ENCODE results near the gene ARHGAP29.

Gene ARHGAP29

DNA sequence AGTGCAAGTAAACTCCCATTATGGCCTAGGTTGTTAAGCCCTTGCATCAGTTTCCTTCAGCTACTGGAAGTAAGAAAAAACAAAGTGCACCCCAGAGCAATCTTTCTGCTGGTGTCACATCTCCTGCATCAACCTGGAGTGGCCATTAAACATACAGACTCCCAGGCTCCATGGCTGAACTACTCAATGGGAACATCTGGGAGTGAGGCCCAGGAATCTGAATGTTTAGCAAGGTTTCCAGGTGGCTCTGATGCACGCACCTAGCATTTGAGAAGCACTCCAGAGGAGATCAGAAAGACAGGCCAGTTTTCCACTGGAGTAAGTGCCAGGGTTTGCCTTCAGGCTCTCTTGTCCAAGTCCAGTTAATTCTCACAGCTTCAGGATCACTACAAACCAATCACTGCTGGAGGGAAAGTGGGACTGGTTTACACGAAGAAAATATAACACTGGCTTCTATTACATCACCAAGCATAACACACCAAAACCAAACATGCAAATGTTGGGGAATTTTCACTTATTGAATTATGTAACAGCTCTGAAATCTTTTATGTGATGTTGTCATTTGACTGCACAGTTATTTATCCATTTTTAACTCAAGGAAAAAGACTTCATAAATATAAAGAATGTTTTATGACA, 94.1 kb downstream of the ARHGAP29 start:
- TF ChIP-seq, protein P1, sequence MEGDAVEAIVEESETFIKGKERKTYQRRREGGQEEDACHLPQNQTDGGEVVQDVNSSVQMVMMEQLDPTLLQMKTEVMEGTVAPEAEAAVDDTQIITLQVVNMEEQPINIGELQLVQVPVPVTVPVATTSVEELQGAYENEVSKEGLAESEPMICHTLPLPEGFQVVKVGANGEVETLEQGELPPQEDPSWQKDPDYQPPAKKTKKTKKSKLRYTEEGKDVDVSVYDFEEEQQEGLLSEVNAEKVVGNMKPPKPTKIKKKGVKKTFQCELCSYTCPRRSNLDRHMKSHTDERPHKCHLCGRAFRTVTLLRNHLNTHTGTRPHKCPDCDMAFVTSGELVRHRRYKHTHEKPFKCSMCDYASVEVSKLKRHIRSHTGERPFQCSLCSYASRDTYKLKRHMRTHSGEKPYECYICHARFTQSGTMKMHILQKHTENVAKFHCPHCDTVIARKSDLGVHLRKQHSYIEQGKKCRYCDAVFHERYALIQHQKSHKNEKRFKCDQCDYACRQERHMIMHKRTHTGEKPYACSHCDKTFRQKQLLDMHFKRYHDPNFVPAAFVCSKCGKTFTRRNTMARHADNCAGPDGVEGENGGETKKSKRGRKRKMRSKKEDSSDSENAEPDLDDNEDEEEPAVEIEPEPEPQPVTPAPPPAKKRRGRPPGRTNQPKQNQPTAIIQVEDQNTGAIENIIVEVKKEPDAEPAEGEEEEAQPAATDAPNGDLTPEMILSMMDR (conservative IDR thresholded peaks at IDR 0.05; ENCODE audit: low read length): no peak
- H3K4me3 ChIP-seq (ENCODE audit: low read length): no peak overlapping the region
- peak; percentile 46 for DNase-seq (ENCODE audit: low read depth)

DNA sequence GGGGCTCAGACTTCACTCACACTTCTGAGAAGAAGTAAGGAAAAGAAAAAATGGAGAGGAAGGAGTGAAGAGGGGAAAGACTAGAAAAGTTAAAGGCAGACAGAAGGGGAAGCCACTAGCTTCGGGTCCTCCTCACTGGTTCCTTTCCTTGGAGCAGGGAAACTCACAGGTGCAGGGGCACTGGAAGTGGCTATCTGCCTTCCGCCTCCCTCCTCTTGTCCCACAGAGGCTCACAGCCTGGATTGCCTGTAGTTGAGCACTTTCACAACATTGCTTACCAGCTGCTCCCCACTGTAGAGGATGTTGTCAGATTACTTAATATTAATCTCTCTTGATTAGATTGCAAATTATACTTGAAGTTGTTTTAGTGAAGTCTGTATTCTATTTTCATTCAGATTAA, 94.8 kb downstream of the ARHGAP29 start:
- DNase-seq (ENCODE audit: low read depth): no peak
- no peak overlapping the region for H3K4me3 ChIP-seq (ENCODE audit: low read length)
- TF ChIP-seq, protein P1 (conservative IDR thresholded peaks at IDR 0.05; ENCODE audit: low read length): no peak

DNA sequence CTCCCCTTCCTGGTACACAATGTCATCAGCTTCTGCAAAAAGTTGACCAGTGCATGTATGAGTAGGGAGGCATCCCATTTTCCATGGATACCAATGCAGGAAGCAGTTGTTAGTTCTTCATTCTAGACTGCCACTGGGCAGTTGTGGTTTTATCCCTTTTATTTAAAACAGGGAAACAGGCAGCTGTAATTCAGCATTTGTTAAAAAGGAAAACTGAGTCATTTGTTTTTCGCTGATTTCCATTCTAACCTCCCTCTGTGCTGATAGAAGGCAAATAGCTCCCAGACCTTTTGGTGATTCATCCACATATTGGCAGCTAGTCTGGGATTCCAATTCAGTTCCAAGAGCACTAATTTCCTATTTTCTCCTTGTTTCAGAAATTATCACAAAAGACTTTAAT, 95.4 kb downstream of the ARHGAP29 start:
- TF ChIP-seq, protein P1 (conservative IDR thresholded peaks at IDR 0.05; ENCODE audit: low read length): no peak
- DNase-seq (ENCODE audit: low read depth): peak; percentile 69
- no peak overlapping the region for H3K4me3 ChIP-seq (ENCODE audit: low read length)

DNA sequence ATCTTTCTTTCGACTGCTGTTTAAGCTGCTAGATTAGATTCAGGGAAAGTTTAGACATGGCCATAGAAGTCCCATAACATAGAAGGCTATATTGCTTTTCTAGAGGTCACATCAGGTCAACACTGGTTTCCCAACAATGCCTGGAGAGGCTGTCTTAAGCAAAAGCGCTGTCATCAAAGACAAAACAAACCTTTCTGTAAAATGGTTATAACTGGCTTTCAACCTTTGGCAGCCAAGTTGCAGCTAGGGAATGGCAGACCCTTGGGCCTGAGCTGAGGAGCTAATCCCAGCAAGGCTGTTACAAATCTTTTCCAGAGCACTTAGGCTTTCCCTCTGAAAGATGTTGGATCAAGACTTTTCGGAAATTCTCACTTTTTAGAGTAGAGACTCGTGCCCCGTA, 105.3 kb downstream of the ARHGAP29 start:
- H3K4me3 ChIP-seq (ENCODE audit: low read length): no peak overlapping the region
- TF ChIP-seq, protein P1 (conservative IDR thresholded peaks at IDR 0.05; ENCODE audit: low read length): no peak
- no peak for DNase-seq (ENCODE audit: low read depth)

DNA sequence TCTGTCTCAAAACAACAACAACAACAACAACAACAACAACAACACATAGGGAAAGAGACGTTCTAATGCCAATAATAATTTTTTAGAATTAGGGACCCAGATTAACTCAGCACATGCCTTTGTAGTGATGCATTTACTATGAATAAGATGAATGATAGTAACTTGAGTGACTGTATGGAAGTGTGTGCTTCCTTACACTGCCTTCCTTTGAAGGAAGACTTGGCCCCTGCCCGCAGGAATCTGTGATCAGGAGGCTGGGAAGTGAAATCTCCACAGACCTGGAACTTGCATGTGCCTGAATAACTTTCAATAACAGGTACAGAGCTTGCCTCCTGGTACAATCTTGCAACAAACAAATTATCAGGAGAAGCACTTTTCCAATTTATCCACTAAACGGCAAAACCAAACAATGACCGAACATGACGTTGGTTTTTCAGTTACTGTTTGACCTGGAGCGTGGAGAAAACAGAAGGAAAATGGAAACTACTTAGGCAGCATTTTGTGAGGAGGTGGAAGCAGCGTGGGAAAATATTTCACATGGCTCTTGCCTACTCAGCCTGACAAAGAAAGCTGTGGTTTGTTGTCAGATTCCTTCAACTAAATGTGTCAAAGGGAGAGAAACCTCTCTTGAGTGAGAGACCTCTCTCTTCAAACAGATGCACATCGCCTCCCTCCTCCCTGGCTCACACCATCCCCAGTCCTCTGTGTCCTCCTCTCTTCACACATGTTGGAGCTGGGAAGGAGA, 106.4 kb downstream of the ARHGAP29 start:
- no peak overlapping the region for H3K4me3 ChIP-seq (ENCODE audit: low read length)
- TF ChIP-seq, protein P1 (conservative IDR thresholded peaks at IDR 0.05; ENCODE audit: low read length): no peak
- peak; percentile 46 for DNase-seq (ENCODE audit: low read depth)

DNA sequence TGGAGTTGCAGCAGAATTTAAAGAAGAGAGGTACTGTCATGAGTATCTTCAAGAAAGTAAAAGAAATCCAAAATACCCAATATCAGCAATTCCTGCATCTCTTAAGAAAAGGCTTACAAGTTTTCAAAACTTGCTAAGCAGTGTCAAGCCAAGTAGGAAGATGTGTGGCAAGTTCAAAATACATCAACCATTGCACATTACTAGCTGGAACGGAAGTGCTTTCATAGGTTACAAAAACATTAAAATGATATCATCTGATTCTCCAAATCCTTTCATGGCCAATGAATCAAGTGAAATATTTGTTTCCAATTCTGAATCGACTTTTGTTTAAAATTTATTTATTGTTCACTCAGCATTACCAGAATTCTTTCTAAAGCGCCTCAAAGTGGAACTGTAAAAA, 110.7 kb downstream of the ARHGAP29 start:
- no peak overlapping the region for H3K4me3 ChIP-seq (ENCODE audit: low read length)
- DNase-seq (ENCODE audit: low read depth): no peak
- TF ChIP-seq, protein P1 (conservative IDR thresholded peaks at IDR 0.05; ENCODE audit: low read length): no peak

Data from AG10803 (cell line).